Right kidney (tissue), 1 donor: ENCODE measurements around the gene LCE1A.

ENCODE experiments used
- DNase-seq: peaks from one replicate; pipeline ENCODE4 v3.0.0-alpha.2; 2016

The LCE1A gene

GRCh38 chr1:152870831-152871730 is 43.8 kb downstream of the LCE1A start:
- peak; percentile 23 for DNase-seq

DNA sequence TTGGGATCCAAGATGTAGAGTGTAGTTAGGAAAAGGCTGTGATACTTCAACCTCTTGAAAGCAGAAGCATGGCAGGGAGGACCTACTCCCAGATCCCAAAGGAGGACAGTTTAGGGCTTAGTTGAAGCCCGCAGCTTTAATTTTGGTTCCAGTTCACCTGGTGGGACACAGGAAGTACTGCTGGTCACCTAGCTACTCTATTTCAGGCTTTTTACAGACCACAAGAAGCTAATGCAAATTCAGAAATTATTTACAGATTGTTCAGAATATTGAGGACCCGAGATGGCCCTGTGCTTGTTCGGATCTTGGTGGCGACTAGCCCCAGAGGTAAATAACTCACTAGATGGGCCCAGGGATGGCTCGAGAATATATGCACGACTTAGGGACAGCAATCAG is 44.5 kb downstream of the LCE1A start:
- DNase-seq: peak; percentile 4

DNA sequence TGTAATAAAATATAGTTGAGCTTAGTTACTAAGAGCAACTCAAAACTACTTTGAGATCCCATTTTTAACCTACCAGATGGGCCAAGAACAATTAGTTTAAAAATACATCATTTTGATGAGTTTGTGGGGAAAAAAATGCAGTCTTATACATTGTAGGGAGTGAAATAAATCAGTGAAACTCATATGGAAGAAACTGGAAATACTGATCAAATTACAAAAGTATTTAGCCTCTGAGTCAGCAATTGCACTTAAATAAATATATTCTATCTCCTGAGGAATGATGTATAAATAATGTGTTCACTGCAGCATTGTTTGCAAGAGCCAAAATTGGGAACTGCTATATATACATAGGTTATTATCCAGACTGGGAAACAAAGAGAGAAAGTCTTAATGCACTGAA is 46.2 kb downstream of the LCE1A start:
- no peak for DNase-seq

- no peak for DNase-seq
Measured at GRCh38 chr1:152876827-152877226, 49.6 kb downstream of the LCE1A start.
